Measurements from ENCODE around the gene RELA.
"Not testable (repeated sequence)": the region's sequence is repeated elsewhere in the genome, so short reads cannot be mapped to it uniquely, and the experiment has no call there.

RELA gene

GRCh38 chr11:65672180-65672860, 9.6 kb upstream of the RELA start:
- no peak for DNase-seq (ENCODE audit: low spot score)

- DNase-seq (ENCODE audit: low spot score), result peak; percentile 40
Observed at GRCh38 chr11:65663639-65664200, 1.0 kb upstream of the RELA start.

GRCh38 chr11:65662247-65662798, 393 bp downstream of the RELA start:
- no peak for DNase-seq (ENCODE audit: low spot score)

GRCh38 chr11:65661599-65662246, 993 bp downstream of the RELA start:
- no peak for DNase-seq (ENCODE audit: low spot score)

- DNase-seq (ENCODE audit: low spot score), result not testable (repeated sequence)
Observed at GRCh38 chr11:65660908-65661307, 1.8 kb downstream of the RELA start.

- DNase-seq (ENCODE audit: low spot score), result no peak
Observed at GRCh38 chr11:65660038-65660437, 2.7 kb downstream of the RELA start.

GRCh38 chr11:65658174-65659021, 4.3 kb downstream of the RELA start:
- no peak for DNase-seq (ENCODE audit: low spot score)

- DNase-seq (ENCODE audit: low spot score), result no peak
Observed at GRCh38 chr11:65657426-65657825, 5.3 kb downstream of the RELA start.

- DNase-seq (ENCODE audit: low spot score), result no peak
Observed at GRCh38 chr11:65655570-65656332, 7.0 kb downstream of the RELA start.

GRCh38 chr11:65654375-65655349, 8.1 kb downstream of the RELA start:
- DNase-seq (ENCODE audit: low spot score), result no peak

- DNase-seq (ENCODE audit: low spot score), result peak; percentile 6
Observed at GRCh38 chr11:65653229-65654225, 9.2 kb downstream of the RELA start.

GRCh38 chr11:65652511-65653228, 10.0 kb downstream of the RELA start:
- DNase-seq (ENCODE audit: low spot score), result peak; percentile 95

- peak; percentile 12 for DNase-seq (ENCODE audit: low spot score)
Observed at GRCh38 chr11:65651589-65652510, 10.9 kb downstream of the RELA start.

GRCh38 chr11:65651339-65651588, 11.5 kb downstream of the RELA start:
- DNase-seq (ENCODE audit: low spot score), result no peak

- no peak for DNase-seq (ENCODE audit: low spot score)
Observed at GRCh38 chr11:65650547-65651338, 12.0 kb downstream of the RELA start.

GRCh38 chr11:65649656-65650546, 12.8 kb downstream of the RELA start:
- no peak for DNase-seq (ENCODE audit: low spot score)
